ENCODE data around the gene CCDC167.

Gene CCDC167

DNA sequence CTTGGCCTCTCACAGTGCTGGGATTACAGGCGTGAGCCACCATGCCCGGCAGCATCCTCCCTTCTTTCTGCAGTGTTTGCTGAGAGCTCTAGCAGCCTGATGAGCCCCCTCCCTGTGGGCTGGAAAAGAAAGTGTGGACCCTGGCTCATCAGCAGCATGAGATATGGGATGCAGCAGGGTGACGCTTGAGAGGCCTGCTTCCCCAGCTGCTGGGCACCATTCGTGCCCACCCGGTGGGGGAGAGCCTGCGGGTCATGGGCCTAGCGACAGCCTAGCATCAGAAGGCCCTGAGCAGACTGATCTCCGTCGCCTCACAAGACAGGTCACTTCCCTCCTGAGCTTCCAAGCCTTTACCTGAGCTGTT, 16.0 kb upstream of the CCDC167 start:
- no peak overlapping the region for H3K4me3 ChIP-seq (ENCODE audit: low read depth, low read length)

DNA sequence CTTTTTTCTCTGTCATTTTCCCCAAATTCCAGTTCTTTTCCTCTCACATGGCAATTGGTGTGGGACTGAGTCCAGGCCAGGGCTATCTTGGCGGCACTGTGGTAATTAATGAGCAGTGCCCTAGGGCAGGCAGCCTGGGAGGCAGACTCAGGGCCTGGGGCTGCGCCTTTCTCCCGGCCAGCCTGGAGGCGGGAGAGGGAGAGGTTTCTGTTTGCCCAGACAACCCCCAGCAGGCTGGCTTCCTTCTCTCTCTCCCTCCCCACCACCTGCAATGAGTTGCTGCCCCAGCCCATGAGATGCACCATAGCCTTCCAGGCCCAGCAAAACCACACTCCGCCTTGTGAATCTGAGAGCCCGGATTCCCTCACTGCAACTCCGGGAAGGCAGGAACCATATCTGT, 15.1 kb upstream of the CCDC167 start:
- TF ChIP-seq, protein P1, sequence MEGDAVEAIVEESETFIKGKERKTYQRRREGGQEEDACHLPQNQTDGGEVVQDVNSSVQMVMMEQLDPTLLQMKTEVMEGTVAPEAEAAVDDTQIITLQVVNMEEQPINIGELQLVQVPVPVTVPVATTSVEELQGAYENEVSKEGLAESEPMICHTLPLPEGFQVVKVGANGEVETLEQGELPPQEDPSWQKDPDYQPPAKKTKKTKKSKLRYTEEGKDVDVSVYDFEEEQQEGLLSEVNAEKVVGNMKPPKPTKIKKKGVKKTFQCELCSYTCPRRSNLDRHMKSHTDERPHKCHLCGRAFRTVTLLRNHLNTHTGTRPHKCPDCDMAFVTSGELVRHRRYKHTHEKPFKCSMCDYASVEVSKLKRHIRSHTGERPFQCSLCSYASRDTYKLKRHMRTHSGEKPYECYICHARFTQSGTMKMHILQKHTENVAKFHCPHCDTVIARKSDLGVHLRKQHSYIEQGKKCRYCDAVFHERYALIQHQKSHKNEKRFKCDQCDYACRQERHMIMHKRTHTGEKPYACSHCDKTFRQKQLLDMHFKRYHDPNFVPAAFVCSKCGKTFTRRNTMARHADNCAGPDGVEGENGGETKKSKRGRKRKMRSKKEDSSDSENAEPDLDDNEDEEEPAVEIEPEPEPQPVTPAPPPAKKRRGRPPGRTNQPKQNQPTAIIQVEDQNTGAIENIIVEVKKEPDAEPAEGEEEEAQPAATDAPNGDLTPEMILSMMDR (IDR thresholded peaks at IDR 0.05; ENCODE audit: low read depth, low read length), result no peak
- H3K4me3 ChIP-seq (ENCODE audit: low read depth, low read length), result no peak overlapping the region

More for the DNA sequence above, 16.0 kb upstream of the CCDC167 start:
- TF ChIP-seq, protein P1 (IDR thresholded peaks at IDR 0.05; ENCODE audit: low read depth, low read length), result no peak

DNA sequence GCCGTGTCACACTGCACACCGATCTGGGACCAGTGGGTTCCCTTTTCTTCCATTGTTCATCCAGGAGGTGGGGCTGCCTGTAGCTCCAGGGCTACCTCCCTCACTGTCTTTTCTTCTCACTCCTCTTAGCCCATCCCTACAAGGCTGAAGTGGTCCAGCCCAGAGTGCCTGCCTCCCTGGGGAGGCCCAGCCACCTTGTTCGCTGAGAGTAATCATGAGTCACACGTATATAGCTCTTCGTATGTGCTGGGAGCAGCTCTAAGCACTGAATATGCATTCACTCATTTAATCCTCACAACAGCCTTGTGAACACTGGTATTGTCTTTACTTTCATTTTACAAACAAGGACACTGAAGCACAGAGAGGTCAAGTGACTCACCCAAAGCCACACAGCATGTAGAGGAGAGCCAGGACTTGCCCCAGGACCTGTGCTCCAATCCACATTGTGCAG, 14.7 kb upstream of the CCDC167 start:
- H3K4me3 ChIP-seq (ENCODE audit: low read depth, low read length), result no peak overlapping the region
- TF ChIP-seq, protein P1 (IDR thresholded peaks at IDR 0.05; ENCODE audit: low read depth, low read length), result no peak

DNA sequence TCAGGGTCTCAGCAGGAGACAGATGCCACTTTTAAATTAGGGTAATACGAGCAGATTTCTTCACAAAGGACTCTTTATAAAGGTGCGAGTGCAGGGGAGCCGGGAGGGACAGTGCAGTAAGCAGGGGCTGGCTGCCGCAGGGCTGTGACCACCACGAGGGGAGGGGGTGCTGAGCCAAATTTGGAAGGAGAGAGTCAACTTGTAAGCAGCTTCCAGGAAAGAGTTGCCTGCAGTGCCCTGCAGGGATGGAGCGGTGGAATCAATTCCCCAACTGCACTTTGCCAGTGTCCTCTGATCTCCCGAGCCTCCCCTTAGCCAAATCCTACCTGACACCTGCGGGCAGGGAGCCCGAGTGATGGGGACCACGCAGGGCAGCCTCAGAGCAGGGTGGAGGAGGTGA, 13.9 kb upstream of the CCDC167 start:
- H3K4me3 ChIP-seq (ENCODE audit: low read depth, low read length), result no peak overlapping the region
- TF ChIP-seq, protein P1 (IDR thresholded peaks at IDR 0.05; ENCODE audit: low read depth, low read length), result no peak

DNA sequence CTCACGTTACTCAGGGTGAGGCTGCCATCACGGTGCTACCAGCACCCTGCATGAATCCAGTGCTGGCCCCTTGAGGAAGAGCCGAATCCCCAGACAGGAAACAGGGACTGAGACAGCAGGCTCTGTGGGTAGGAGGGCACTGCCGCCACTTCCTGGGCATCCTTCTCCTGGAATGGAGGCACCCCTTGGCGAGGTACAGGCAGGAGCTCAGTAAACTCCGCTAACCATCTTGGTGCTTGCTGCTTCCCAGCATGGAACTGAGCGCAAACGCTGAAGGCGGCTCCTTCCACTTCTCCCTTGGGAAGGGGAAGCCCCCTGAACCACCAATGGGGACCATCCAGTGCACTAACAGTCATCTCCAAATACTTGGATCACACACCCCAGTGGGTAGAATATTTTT, 13.5 kb upstream of the CCDC167 start:
- H3K4me3 ChIP-seq (ENCODE audit: low read depth, low read length), result no peak overlapping the region
- TF ChIP-seq, protein P1 (IDR thresholded peaks at IDR 0.05; ENCODE audit: low read depth, low read length), result no peak

DNA sequence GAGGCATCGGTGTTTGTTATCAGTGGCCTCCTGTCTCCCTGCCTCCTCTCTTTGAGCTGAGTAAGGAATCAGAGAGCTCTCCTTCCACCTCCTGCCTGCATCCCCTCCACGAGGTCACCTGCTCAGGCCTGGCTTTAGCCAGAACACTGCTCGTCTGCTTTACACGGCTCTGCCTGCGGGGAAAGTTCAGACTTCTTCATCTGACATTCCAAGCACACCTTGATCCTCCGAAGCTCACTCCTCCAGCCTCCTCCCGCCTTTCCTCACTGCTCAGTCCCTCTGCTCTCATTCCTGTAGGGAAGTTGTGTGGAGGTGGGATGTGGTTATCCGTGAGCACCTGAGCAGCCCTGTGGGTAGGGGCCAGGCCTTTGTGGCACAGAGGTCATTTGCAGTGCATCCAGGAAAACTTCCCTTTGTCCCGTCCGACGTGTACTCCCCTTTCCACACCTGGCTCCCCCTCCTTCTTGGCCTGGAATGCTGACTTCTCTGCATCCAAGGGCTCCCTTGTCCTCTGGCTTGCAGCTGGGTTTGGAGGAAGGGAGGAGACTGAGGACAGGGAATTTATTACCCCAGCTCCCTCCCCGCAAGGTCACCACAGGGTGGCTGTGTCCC, 12.8 kb upstream of the CCDC167 start:
- H3K4me3 ChIP-seq (ENCODE audit: low read depth, low read length), result no peak overlapping the region
- TF ChIP-seq, protein P1 (IDR thresholded peaks at IDR 0.05; ENCODE audit: low read depth, low read length), result no peak

DNA sequence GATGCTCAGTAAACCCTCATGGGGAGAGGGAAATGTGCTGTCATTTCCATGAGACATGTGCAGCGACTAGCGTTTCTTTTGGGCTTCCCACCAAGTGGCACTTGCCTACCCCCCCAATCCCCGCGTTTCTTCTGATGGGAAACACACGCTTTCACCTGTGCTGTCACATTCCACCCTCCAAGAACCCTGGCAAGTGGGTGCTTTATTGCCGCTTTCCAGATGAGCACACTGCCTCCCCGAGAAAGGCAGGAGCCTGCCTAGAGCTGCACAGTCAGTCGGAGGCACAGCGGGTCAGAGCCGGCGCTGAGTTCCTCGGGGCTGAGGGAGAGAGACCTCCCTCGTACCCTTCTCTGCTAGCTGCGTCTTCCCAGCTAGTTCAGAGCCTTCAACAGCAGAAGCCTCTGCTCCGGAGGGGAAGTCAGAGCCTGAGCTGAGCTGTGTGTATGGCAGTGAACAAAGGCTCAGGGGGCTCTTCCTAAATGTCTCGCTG, 12.3 kb upstream of the CCDC167 start:
- TF ChIP-seq, protein P1 (IDR thresholded peaks at IDR 0.05; ENCODE audit: low read depth, low read length), result no peak
- no peak overlapping the region for H3K4me3 ChIP-seq (ENCODE audit: low read depth, low read length)
